Tibial artery (tissue), 4 donors: Measurements from ENCODE around the gene FGF14.

Experiments used
- DNase-seq, 2 donors: peaks; one replicate each; pipeline ENCODE4 v3.0.0-alpha.2; 2019
- H3K27ac ChIP-seq, 2 donors: fragments of 200-600 bp; sonication (generic) in 1 of 2; 1 replicate in 1 of 2; 2 replicates in 1 of 2; pipeline ENCODE4 v1.5.1; 2018 to 2019; ENCODE audit warnings: mild to moderate bottlenecking in 1 of 2
- H3K27me3 ChIP-seq, 2 donors: fragments of 200-600 bp; sonication (generic) in 1 of 2; one replicate each; pipeline versions ENCODE4 v1.5.1 to v1.6.0; 2016 to 2019
- H3K36me3 ChIP-seq, 3 donors: fragments of 200-600 bp; sonication (generic) in 2 of 3; one replicate each; pipeline ENCODE4 v1.5.1; 2016 to 2019; ENCODE audit warnings: mild to moderate bottlenecking in 2 of 3
- H3K4me1 ChIP-seq, 4 donors: fragments of 200-600 bp; sonication (generic) in 2 of 4; 1 replicate in 3 of 4; 2 replicates in 1 of 4; pipeline ENCODE4 v1.5.1; 2016 to 2019
- H3K4me3 ChIP-seq, 2 donors: fragments of 200-600 bp; sonication (generic) in 1 of 2; 1 replicate in 1 of 2; 2 replicates in 1 of 2; pipeline ENCODE4 v1.5.1; 2018 to 2019; ENCODE audit warnings: mild to moderate bottlenecking in 2 of 2
- H3K9me3 ChIP-seq, 3 donors: fragments of 200-600 bp; sonication (generic) in 1 of 3; one replicate each; pipeline ENCODE4 v1.5.1; 2016 to 2019
- CTCF ChIP-seq, 2 experiments: fragments of 200-600 bp in 1 of 2; fragments of 450-650 bp in 1 of 2; IDR thresholded peaks; one replicate each; pipeline ENCODE4 v1.5.1; 2017 to 2019; ENCODE audit warnings: antibody characterized with exemption in 2 of 2, mild to moderate bottlenecking in 1 of 2, moderate library complexity in 1 of 2
- intact Hi-C: fragments of 100-400 bp; cut with DNase I; formaldehyde crosslinking; loops from one replicate; pipeline ENCODE4 v1.15.0; 2023; ENCODE audit warnings: low total_unique reads

The FGF14 gene

DNA sequence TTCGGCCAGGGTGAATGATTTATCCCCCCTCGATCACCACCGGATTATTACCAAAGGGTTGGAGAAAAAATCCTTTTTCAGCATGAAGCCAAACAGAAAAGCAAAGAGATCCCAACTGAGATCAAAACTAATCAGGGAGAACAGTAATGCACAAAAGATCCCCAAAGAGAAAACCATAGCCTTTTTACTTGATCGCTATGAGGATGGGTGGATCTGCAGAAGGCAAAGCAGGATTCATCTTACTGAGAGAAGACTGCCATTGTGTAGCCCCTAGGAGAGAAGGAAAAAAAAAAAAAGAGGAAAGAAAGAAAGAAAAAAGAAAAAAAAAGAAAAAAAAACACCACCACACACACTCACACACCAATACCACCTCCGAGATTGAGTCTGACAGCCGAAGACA lies at the start of gene FGF14:
TSS of gene FGF14 (minus strand) at position 283 of the 400 bp plus-strand sequence.
- Histone ChIP-seq H3K4me3 (peak within 1 kb of the TSS; percentile 47 to 58), H3K27me3 (peaks cover 0 to 35% of the 10 kb centered on the region in 2 donors), H3K4me1 (peaks cover 0 to 32% (median 24%) of the 10 kb centered on the region in 4 donors), H3K36me3 (no peaks in the 10 kb centered on the region), H3K27ac (peak within 1 kb of the TSS in 1 of 2 donors; percentile 11), H3K9me3 (no peaks in the 10 kb centered on the region)
- no peak for TF ChIP-seq CTCF (IDR thresholded peaks at IDR 0.05)
- intact Hi-C loops = no loop called here
- no peak for DNase-seq

DNA sequence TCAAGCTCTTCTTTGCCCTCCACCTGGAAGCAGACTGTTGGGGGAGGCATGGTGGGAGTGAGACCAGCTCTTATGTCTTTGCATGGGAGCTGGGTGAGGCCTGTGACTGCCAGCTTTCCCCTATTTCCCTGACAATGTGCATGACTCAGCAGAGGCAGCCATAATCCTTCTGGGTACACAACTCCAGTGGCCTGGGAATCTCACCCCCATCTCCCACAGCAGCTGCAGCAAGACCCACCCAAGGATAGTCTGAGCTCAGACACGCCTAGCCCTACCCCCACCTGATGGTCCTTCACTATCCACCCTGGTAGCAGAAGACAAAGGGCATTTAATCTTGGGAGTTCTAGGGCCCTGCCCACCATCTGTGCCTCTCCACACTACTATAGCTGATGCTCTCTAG lies 41.4 kb upstream of the FGF14 start:
- H3K9me3 ChIP-seq = no peaks in the 10 kb centered on the region
- no peak overlapping the region for H3K4me3 ChIP-seq
- no peaks in the 10 kb centered on the region for H3K4me1 ChIP-seq
- no peak for DNase-seq
- H3K27me3 ChIP-seq = peaks cover 0 to 2% of the 10 kb centered on the region in 2 donors
- no peak for TF ChIP-seq CTCF (IDR thresholded peaks at IDR 0.05)
- no peak overlapping the region for H3K27ac ChIP-seq
- no peaks in the 10 kb centered on the region for H3K36me3 ChIP-seq
- intact Hi-C loops = no loop called here

DNA sequence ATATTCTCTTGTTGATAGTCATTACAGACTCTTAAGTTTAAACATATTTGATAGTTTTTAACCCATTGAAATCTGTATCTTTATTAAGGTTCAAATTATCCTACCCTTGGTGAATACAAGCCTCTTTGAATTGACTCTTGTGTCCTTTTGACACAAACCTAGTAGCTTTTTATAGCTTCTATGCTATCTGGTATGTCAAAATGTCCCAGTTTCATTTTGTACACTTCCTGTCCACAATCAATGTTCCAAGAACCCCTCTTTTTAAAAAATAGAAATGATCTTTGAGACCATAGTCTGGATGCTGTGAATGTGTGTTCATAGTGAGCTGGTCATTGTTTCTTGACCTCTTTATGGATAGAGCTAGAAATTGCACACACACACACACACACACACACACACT lies 39.2 kb upstream of the FGF14 start:
- DNase-seq = no peak
- no peak overlapping the region for H3K4me3 ChIP-seq
- no peaks in the 10 kb centered on the region for H3K9me3 ChIP-seq
- H3K4me1 ChIP-seq = no peaks in the 10 kb centered on the region
- H3K27me3 ChIP-seq = peaks cover 0 to 2% of the 10 kb centered on the region in 2 donors
- intact Hi-C loops = no loop called here
- TF ChIP-seq CTCF (IDR thresholded peaks at IDR 0.05) = no peak
- H3K36me3 ChIP-seq = no peaks in the 10 kb centered on the region
- no peak overlapping the region for H3K27ac ChIP-seq

- H3K27me3 ChIP-seq = peaks cover 0 to 2% of the 10 kb centered on the region in 2 donors
- no peak for TF ChIP-seq CTCF (IDR thresholded peaks at IDR 0.05)
- no peak overlapping the region for H3K4me3 ChIP-seq
- no peaks in the 10 kb centered on the region for H3K4me1 ChIP-seq
- DNase-seq = no peak
- no peaks in the 10 kb centered on the region for H3K36me3 ChIP-seq
- H3K9me3 ChIP-seq = no peaks in the 10 kb centered on the region
- H3K27ac ChIP-seq = no peak overlapping the region
- intact Hi-C loops = no loop called here
Observed at GRCh38 chr13:102440259-102440936, 38.5 kb upstream of the FGF14 start.

GRCh38 chr13:102422690-102423089 lies 20.8 kb upstream of the FGF14 start:
- no peak for DNase-seq
- H3K27ac ChIP-seq = no peak overlapping the region
- no peak for TF ChIP-seq CTCF (IDR thresholded peaks at IDR 0.05)
- H3K36me3 ChIP-seq = no peaks in the 10 kb centered on the region
- intact Hi-C loops = no loop called here
- peaks cover 0 to 31% (median 8%) of the 10 kb centered on the region in 3 donors for H3K9me3 ChIP-seq
- H3K4me1 ChIP-seq = no peaks in the 10 kb centered on the region
- H3K27me3 ChIP-seq = no peaks in the 10 kb centered on the region
- H3K4me3 ChIP-seq = no peak overlapping the region
